Measurements from ENCODE around the gene SLC16A3. TPM values are rescaled to one million over a fixed set of nuclear protein-coding genes. Genes with fewer than 3 reads are reported as not detected.

The SLC16A3 gene
- total RNA-seq, 2 experiments from 2014 or later: 97.4 to 99.7 TPM

GRCh38 chr17:82241183-82241925 is 12.5 kb downstream of the SLC16A3 start:
- Mint-ChIP-seq H3K9me3 (no peaks in the 10 kb centered on the region), H3K4me3 (peak overlapping the region; percentile 29), H3K4me1 (ENCODE audit: low read depth) (peaks cover 58% of the 10 kb centered on the region), H3K36me3 (peaks cover 49% of the 10 kb centered on the region), H3K27me3 (no peaks in the 10 kb centered on the region), H3K27ac (peak overlapping the region; percentile 84)
- ChIA-PET POLR2A (interaction anchor here (0.6 to 3.8 kb wide), 6 partner anchors 13 to 966 kb away, joined by 3 to 18 read pairs (median 4); partner anchors contain the start of genes CD7 and SLC16A3), CTCF (interaction anchor here (0.6 to 1.8 kb wide), 4 partner anchors 61 to 181 kb away, joined by 3 to 5 read pairs (median 4); partner anchors contain the start of gene SECTM1)
- intact Hi-C loops (cut with micrococcal nuclease): no loop called here
- peak; percentile 79 for DNase-seq

GRCh38 chr17:82241926-82242697 is 13.3 kb downstream of the SLC16A3 start:
- Mint-ChIP-seq H3K4me3 (no peak overlapping the region), H3K27me3 (no peaks in the 10 kb centered on the region), H3K9me3 (no peaks in the 10 kb centered on the region), H3K4me1 (ENCODE audit: low read depth) (peaks cover 56% of the 10 kb centered on the region), H3K27ac (peak overlapping the region; percentile 84), H3K36me3 (peaks cover 52% of the 10 kb centered on the region)
- DNase-seq: no peak
- POLR2A ChIA-PET: interaction anchor here (0.6 to 3.8 kb wide), 6 partner anchors 12 to 966 kb away, joined by 3 to 18 read pairs (median 4); partner anchors contain the start of genes CD7 and SLC16A3
- intact Hi-C loops (cut with micrococcal nuclease): no loop called here
- CTCF ChIA-PET: interaction anchor here (0.6 to 2.1 kb wide), 5 partner anchors 61 to 211 kb away, joined by 3 to 5 read pairs (median 4); partner anchors contain the start of genes RAC3 and SECTM1

- H3K36me3 Mint-ChIP-seq: peaks cover 52% of the 10 kb centered on the region
- peaks cover 54% of the 10 kb centered on the region for H3K4me1 Mint-ChIP-seq (ENCODE audit: low read depth)
- peak overlapping the region; percentile 23 for H3K27ac Mint-ChIP-seq
- H3K4me3 Mint-ChIP-seq: no peak overlapping the region
- POLR2A ChIA-PET: interaction anchor here (0.9 to 3.8 kb wide), 2 partner anchors 12 to 56 kb away, joined by 3 to 18 read pairs; no protein-coding TSS in a partner anchor
- no peaks in the 10 kb centered on the region for H3K27me3 Mint-ChIP-seq
- CTCF ChIA-PET: interaction anchor here (0.8 to 2.1 kb wide), 3 partner anchors 60 to 212 kb away, joined by 3 to 5 read pairs (median 4); partner anchors contain the start of gene RAC3
- H3K9me3 Mint-ChIP-seq: no peaks in the 10 kb centered on the region
- intact Hi-C loops (cut with micrococcal nuclease): no loop called here
- no peak for DNase-seq
These were observed 13.8 kb downstream of the SLC16A3 start for GRCh38 chr17:82242698-82242976.

DNA sequence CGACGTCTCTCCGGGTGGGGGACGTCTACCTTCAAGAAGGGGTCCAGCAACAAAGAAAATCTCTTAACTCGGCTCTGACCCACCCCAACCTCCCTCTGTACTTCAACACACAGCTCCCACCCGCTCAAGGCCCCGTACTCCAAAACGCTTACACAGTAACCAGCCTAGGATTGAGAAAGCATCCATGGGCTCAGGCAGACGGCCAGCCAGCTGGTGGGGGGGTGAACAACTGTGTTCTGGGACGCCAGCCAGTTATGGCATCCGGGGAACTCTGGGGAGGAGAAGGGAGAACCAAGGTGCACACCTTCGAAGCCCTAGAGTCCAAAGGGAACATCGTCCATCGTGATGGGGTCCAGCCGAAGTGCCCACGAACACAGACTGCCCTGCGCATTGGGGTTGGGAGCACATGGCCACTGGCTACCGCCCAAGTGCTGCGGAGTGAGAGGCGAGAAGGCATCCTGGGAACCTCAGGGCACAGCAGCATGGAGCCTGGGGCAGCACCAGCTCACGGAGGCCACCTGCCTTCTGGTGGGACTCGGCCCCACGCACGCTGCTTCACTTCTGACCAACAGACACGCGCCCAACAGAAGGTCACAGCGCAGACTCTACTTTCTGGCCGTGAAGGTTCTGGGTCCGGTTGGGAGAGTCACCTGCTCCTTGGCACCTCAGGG is 14.3 kb downstream of the SLC16A3 start:
- no peak overlapping the region for H3K4me3 Mint-ChIP-seq
- H3K4me1 Mint-ChIP-seq (ENCODE audit: low read depth): peaks cover 54% of the 10 kb centered on the region
- ChIA-PET POLR2A (interaction anchor here (0.9 to 3.8 kb wide), 2 partner anchors 11 to 55 kb away, joined by 3 to 18 read pairs; no protein-coding TSS in a partner anchor), CTCF (interaction anchor here (0.8 to 2.1 kb wide), 6 partner anchors 10 to 212 kb away, joined by 3 to 5 read pairs (median 3); partner anchors contain the start of gene RAC3)
- no peaks in the 10 kb centered on the region for H3K27me3 Mint-ChIP-seq
- intact Hi-C loops (cut with micrococcal nuclease): no loop called here
- peak overlapping the region; percentile 18 for H3K27ac Mint-ChIP-seq
- no peaks in the 10 kb centered on the region for H3K9me3 Mint-ChIP-seq
- DNase-seq: no peak
- peaks cover 55% of the 10 kb centered on the region for H3K36me3 Mint-ChIP-seq

DNA sequence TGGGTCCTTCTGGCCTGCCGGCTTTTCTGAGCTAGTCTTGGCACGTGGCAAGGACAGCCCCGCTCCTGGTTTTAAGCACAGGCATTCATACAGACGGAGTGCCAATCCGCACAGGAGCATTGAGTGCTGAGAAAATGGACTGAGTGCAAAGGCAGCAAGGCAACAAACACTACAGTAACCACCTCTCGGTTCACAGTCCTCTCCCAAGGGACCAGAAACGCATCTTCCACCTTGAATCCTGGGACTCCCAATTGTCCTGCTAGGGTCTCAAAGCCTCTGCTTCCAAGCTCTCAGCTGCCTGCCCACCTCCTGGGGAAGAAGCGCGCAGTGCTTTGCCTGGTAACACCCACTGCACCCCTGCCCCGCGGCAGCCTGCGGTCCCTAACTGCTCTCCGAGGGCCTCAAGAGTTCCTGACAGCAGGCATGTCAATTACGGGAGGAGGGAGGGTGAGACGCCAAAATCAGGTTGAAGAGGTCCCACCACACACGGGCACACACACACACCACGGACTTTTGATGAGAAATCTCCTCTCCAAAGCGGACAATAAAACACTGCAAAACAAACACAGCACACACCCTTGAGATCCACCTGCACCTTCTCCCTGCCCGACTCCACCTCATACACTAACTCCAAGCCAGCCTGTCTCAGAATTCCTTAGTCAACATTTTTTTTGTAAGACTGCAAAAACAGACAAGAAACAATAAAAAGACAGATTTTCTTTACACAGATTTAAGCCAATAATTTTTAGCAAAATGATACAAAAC is 15.0 kb downstream of the SLC16A3 start:
- intact Hi-C loops (cut with micrococcal nuclease): no loop called here
- peak overlapping the region; percentile 70 for H3K27ac Mint-ChIP-seq
- H3K4me1 Mint-ChIP-seq (ENCODE audit: low read depth): peaks cover 47% of the 10 kb centered on the region
- DNase-seq: no peak
- CTCF ChIA-PET: interaction anchor here (0.8 to 2.1 kb wide), 7 partner anchors 8 to 213 kb away, joined by 3 to 5 read pairs (median 3); partner anchors contain the start of gene RAC3
- no peaks in the 10 kb centered on the region for H3K9me3 Mint-ChIP-seq
- peaks cover 57% of the 10 kb centered on the region for H3K36me3 Mint-ChIP-seq
- H3K27me3 Mint-ChIP-seq: no peaks in the 10 kb centered on the region
- POLR2A ChIA-PET: interaction anchor here (0.8 kb wide), 1 partner anchor 73 kb away, joined by 3 read pairs; the partner anchor contains the start of gene CD7
- H3K4me3 Mint-ChIP-seq: no peak overlapping the region

GRCh38 chr17:82244413-82245133 is 15.7 kb downstream of the SLC16A3 start:
- Mint-ChIP-seq H3K4me3 (no peak overlapping the region), H3K36me3 (peaks cover 58% of the 10 kb centered on the region), H3K27ac (peak overlapping the region; percentile 70), H3K9me3 (no peaks in the 10 kb centered on the region), H3K4me1 (ENCODE audit: low read depth) (peaks cover 41% of the 10 kb centered on the region), H3K27me3 (no peaks in the 10 kb centered on the region)
- intact Hi-C loops (cut with micrococcal nuclease): no loop called here
- CTCF ChIA-PET: interaction anchor here (0.8 to 2.1 kb wide), 6 partner anchors 9 to 213 kb away, joined by 3 to 5 read pairs (median 3); partner anchors contain the start of gene RAC3
- peak; percentile 60 for DNase-seq
- POLR2A ChIA-PET: interaction anchor here (0.8 kb wide), 1 partner anchor 73 kb away, joined by 3 read pairs; the partner anchor contains the start of gene CD7

DNA sequence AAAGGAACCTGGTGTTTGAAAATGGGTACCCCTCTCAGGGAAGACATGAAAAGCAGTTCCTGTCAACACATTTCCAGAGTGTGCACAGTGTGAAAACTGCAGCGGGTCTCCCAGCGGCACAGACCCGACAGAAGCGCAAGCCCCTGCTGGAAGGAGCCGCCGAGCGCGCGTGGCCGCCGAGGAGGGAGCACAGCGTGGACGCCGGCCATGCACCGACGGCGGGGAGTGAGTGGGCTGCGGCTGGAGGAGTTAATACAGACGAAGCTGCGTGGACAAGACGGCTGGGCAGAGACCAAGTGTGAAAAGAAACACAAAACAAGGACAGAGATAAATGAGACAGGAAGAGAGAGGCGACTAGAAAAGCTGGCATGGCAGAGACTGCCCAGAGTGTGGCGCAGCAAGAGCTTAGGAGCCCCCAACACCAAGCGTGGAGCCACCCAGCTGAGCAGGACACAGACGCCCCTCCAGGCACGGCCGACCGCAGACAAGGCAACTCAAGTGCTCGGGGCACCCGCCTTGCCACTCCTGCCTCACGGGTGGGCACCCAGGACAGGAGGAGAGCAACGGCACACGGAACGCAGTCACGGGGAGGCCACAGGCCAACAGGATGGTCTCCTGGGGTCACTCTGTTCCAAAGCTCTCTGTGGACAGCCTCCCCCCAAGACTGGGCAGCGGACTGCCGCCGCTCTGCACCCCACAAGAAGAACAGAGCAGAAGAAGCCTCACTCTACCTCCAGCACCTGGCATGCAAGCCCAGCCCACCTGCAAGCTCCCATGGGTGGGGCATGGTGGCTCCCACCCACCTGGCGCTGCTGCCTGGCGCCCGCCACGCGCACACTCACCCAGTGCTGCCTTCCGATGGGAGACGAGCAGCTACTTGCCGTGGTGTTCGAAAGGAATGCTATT is 16.5 kb downstream of the SLC16A3 start:
- peak overlapping the region; percentile 70 for H3K27ac Mint-ChIP-seq
- intact Hi-C loops (cut with micrococcal nuclease): no loop called here
- CTCF ChIA-PET: interaction anchor here (1.2 kb wide), 2 partner anchors 9 to 47 kb away, joined by 3 to 5 read pairs; no protein-coding TSS in a partner anchor
- peaks cover 35% of the 10 kb centered on the region for H3K4me1 Mint-ChIP-seq (ENCODE audit: low read depth)
- no peak overlapping the region for H3K4me3 Mint-ChIP-seq
- no peaks in the 10 kb centered on the region for H3K27me3 Mint-ChIP-seq
- DNase-seq: no peak
- H3K36me3 Mint-ChIP-seq: peaks cover 59% of the 10 kb centered on the region
- H3K9me3 Mint-ChIP-seq: no peaks in the 10 kb centered on the region
- POLR2A ChIA-PET: interaction anchor here (0.6 to 0.8 kb wide), 2 partner anchors 11 to 71 kb away, joined by 3 read pairs; no protein-coding TSS in a partner anchor

GRCh38 chr17:82246040-82246364 is 17.2 kb downstream of the SLC16A3 start:
- no peaks in the 10 kb centered on the region for H3K27me3 Mint-ChIP-seq
- CTCF ChIA-PET: no interaction called here
- peaks cover 29% of the 10 kb centered on the region for H3K4me1 Mint-ChIP-seq (ENCODE audit: low read depth)
- H3K9me3 Mint-ChIP-seq: no peaks in the 10 kb centered on the region
- H3K4me3 Mint-ChIP-seq: no peak overlapping the region
- POLR2A ChIA-PET: interaction anchor here (0.6 to 0.8 kb wide), 2 partner anchors 11 to 71 kb away, joined by 3 read pairs; no protein-coding TSS in a partner anchor
- intact Hi-C loops (cut with micrococcal nuclease): no loop called here
- H3K27ac Mint-ChIP-seq: peak overlapping the region; percentile 77
- H3K36me3 Mint-ChIP-seq: peaks cover 60% of the 10 kb centered on the region
- no peak for DNase-seq

DNA sequence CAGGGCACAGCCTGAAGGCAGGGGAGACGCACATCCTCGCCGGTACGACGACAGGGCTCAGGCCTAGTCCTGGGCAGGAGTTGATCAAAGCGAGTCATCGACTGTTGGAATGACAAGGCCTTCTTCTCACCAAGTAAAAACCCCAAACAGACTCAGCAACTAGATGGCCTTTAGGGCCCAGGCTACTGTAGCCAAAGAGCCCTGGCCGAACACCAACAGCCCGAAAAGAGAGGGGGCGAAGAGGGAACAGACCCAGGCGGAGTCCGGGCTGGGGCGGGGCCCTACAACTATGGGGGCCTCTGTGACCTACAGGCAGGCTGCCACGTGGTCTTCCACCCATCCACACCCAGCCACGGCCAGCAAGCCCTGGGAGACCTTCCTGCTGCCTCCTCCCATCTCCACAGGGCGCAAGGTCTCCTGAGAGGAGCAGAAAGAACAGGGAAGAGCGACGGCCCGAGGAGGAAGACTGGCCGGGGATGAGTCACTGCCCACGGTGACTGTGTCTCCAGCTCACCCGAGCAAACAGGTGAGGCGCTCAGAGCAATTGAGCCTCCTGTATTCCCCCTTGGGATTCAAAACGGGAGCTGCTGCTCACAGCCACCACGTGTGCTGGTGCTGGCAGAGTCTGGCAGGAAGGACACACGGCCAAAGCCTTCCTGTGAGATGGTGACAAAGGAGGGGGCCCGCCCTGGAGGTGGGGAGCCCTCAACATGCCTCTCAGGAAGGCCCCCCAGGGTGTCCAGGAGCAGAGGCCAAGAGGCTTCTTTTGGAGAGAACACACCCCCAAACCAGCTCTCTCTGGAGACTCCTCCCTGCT is 17.7 kb downstream of the SLC16A3 start:
- Mint-ChIP-seq H3K36me3 (peaks cover 63% of the 10 kb centered on the region), H3K27me3 (no peaks in the 10 kb centered on the region), H3K4me3 (no peak overlapping the region), H3K4me1 (ENCODE audit: low read depth) (peaks cover 26% of the 10 kb centered on the region), H3K9me3 (no peaks in the 10 kb centered on the region), H3K27ac (peak overlapping the region; percentile 77)
- ChIA-PET POLR2A (interaction anchor here (0.6 kb wide), 1 partner anchor 10 kb away, joined by 3 read pairs; no protein-coding TSS in a partner anchor), CTCF (interaction anchor here (2.7 kb wide), 1 partner anchor 11 kb away, joined by 8 read pairs; no protein-coding TSS in a partner anchor)
- intact Hi-C loops (cut with micrococcal nuclease): no loop called here
- DNase-seq: no peak
